GM12878 (cell line): ENCODE data around the gene SYF2. TPM values are rescaled to one million over a fixed set of nuclear protein-coding genes. Genes with fewer than 3 reads are reported as not detected.

Experiments
- BCL3 ChIP-seq: IDR thresholded peaks from 2 replicates; pipeline ENCODE4 v1.6.1; 2011; ENCODE audit warnings: borderline replicate concordance, low read depth, mild to moderate bottlenecking, moderate library complexity, low read length; ENCODE audit not compliant: insufficient read depth, poor library complexity, severe bottlenecking
- CEBPZ ChIP-seq: fragments of 150-350 bp; IDR thresholded peaks from 2 replicates; pipeline ENCODE4 v1.6.1; 2016; ENCODE audit warnings: low read depth, low read length
- E4F1 ChIP-seq: fragments of 450-650 bp; IDR thresholded peaks from 2 replicates; pipeline ENCODE4 v1.6.1; 2018; ENCODE audit warnings: borderline replicate concordance, mild to moderate bottlenecking; ENCODE audit not compliant: partially characterized antibody
- HDGF ChIP-seq: fragments of 450-650 bp; IDR thresholded peaks from 2 replicates; pipeline ENCODE4 v1.6.1; 2016; ENCODE audit warnings: antibody characterized with exemption
- IKZF1 ChIP-seq: fragments of 450-650 bp; conservative IDR thresholded peaks from 2 replicates; pipeline ENCODE4 v1.6.1; 2017; ENCODE audit warnings: antibody characterized with exemption, mild to moderate bottlenecking
- KAT2A ChIP-seq: conservative IDR thresholded peaks from 2 replicates; pipeline ENCODE4 v1.6.1; 2011; ENCODE audit warnings: low read depth, low read length; ENCODE audit not compliant: control insufficient read depth
- MXI1 ChIP-seq: fragments of 150-350 bp; IDR thresholded peaks from 2 replicates; pipeline ENCODE4 v1.6.1; 2011; ENCODE audit warnings: low read depth, mild to moderate bottlenecking, inconsistent platforms, low read length, improper control_type of control experiment
- NBN ChIP-seq: fragments of 450-650 bp; IDR thresholded peaks from 2 replicates; pipeline ENCODE4 v1.6.1; 2016
- NR2C1 ChIP-seq: fragments of 450-650 bp; IDR thresholded peaks from 2 replicates; pipeline ENCODE4 v1.6.1; 2017; ENCODE audit warnings: antibody characterized with exemption, mild to moderate bottlenecking, moderate library complexity
- PKNOX1 ChIP-seq: fragments of 450-650 bp; IDR thresholded peaks from 2 replicates; pipeline ENCODE4 v1.6.1; 2016; ENCODE audit warnings: mild to moderate bottlenecking
- SIX5 ChIP-seq: IDR thresholded peaks from 2 replicates; pipeline ENCODE4 v1.6.1; 2011; ENCODE audit warnings: mild to moderate bottlenecking, low read depth, low read length, moderate library complexity; ENCODE audit not compliant: severe bottlenecking
- SP1 ChIP-seq: IDR thresholded peaks from one replicate; pipeline ENCODE4 v1.6.1; 2011; ENCODE audit warnings: low read depth, low read length
- SREBF1 ChIP-seq: IDR thresholded peaks from 2 replicates; pipeline ENCODE4 v1.6.1; 2012; ENCODE audit warnings: mild to moderate bottlenecking, low read length
- TCF3 ChIP-seq: IDR thresholded peaks from 2 replicates; pipeline ENCODE4 v1.6.1; 2012; ENCODE audit warnings: low read depth, mild to moderate bottlenecking, low read length, borderline replicate concordance; ENCODE audit not compliant: insufficient read depth
- ZBTB40 ChIP-seq: fragments of 450-650 bp; IDR thresholded peaks from 2 replicates; pipeline ENCODE4 v1.6.1; 2016; ENCODE audit warnings: mild to moderate bottlenecking, moderate library complexity, borderline replicate concordance
- ZNF217 ChIP-seq: fragments of 450-650 bp; IDR thresholded peaks from 2 replicates; pipeline ENCODE4 v1.6.1; 2017; ENCODE audit warnings: antibody characterized with exemption, mild to moderate bottlenecking
- polyA plus RNA-seq, 11 experiments: library from polyadenylated mRNA; depleted of rRNA in 4 of 11; unstranded in 6 of 11; stranded (reverse) in 5 of 11; fragments of >200 nt; fragmentation: Nextera tagmentation in 4 of 11; fragmentation: Illumina TruSeq in 1 of 11; extraction: Ambion mirVana in 4 of 11; extraction: Trizol in 1 of 11; gene quantifications; 1 replicate in 1 of 11; 2 replicates in 10 of 11; pipeline versions ENCODE4 v1.2.1 to v1.2.3, GENCODE V29; 2011 to 2016; ENCODE audit warnings: inconsistent platforms in 2 of 11, missing spikeins in 2 of 11, low read depth in 1 of 11
- total RNA-seq, 4 experiments: library from RNA; depleted of rRNA in 3 of 4; stranded (reverse); fragments of >200 nt in 3 of 4; fragmentation: Illumina TruSeq in 1 of 4; extraction: Trizol in 1 of 4; gene quantifications; 2 replicates each; pipeline versions ENCODE4 v1.2.1 to v1.2.3, GENCODE V29; 2013 to 2021

Gene SYF2
- total and polyA plus RNA-seq, 10 of the 15 experiments (the other 5 are each of a cell fraction or from before 2014, with no cell fraction given) = 20.3 to 70.5 (median 35.3) TPM

GRCh38 chr1:25232027-25232865 is at the start of gene SYF2 (continued):
- TF ChIP-seq BCL3 = no peak
- peak; percentile 60; the same call in 1 of the 2 replicates for TF ChIP-seq PKNOX1
- TF ChIP-seq SP1 = peak; percentile 38
- no peak for TF ChIP-seq NBN
- no peak; the same call in 1 of the 2 replicates for TF ChIP-seq MXI1
- TF ChIP-seq ZBTB40 = peak; percentile 95
- TF ChIP-seq NR2C1 = peak; percentile 72
- TF ChIP-seq IKZF1 = peak; percentile 61
- no peak for TF ChIP-seq ZNF217
- TF ChIP-seq SREBF1 = no peak
- TF ChIP-seq HDGF = 0 out of 2 replicates have a peak, but pooled peaks have one; percentile 41
- TF ChIP-seq SIX5 = no peak
- TF ChIP-seq E4F1 = peak; percentile 88
- no peak for TF ChIP-seq KAT2A
- no peak for TF ChIP-seq CEBPZ
- no peak for TF ChIP-seq TCF3
